GM18505 (cell line): ENCODE measurements around the gene TGDS.

ENCODE experiments used
- ATAC-seq: cut with Tn5 transposase; IDR thresholded peaks from one replicate; pipeline ENCODE4 v1.9.1; 2021; ENCODE audit not compliant: unreplicated experiment
- POLR2A ChIP-seq: IDR thresholded peaks from 4 replicates; pipeline ENCODE4 v1.6.1; 2011; ENCODE audit warnings: borderline replicate concordance; ENCODE audit not compliant: insufficient read depth, insufficient read length; ENCODE audit errors: extremely low read depth

TGDS gene

DNA sequence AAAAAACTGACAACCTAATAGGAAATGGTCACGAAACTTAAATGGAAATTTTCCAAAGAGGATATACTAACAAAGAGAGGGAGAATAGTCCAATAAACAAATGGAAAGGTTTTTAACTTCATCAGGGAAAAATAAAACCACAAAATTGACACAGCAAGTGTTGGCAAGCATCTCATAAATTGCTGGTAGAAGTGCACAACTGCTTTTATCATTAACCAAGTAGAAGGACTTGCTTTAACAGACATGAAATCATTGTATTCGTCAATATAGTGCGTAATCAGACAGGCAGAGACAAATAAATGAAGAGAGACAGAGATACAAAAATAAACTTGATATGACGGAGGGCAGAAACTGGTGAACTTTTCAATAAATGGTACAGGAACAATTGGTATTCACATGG, 7.4 kb downstream of the TGDS start:
- ATAC-seq = no peak
- no peak for TF ChIP-seq POLR2A

DNA sequence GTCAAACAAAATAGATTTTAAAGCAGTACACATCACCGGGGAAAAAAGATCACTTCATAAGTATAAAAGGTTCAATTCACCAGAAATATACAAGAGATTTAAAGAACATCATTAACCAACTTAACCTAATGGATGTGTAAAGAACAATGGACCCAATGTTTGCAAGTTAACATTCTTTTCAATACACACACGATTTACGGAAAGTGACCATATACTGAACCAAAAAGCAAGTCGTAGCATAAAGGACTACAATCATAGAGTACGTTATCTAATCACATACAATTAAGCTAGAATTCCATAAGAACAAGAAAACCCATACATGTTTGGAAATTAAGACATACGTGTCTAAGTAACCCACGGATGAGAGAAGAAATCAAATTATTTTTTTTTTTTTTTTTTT, 9.6 kb downstream of the TGDS start:
- no peak for ATAC-seq
- TF ChIP-seq POLR2A = no peak

DNA sequence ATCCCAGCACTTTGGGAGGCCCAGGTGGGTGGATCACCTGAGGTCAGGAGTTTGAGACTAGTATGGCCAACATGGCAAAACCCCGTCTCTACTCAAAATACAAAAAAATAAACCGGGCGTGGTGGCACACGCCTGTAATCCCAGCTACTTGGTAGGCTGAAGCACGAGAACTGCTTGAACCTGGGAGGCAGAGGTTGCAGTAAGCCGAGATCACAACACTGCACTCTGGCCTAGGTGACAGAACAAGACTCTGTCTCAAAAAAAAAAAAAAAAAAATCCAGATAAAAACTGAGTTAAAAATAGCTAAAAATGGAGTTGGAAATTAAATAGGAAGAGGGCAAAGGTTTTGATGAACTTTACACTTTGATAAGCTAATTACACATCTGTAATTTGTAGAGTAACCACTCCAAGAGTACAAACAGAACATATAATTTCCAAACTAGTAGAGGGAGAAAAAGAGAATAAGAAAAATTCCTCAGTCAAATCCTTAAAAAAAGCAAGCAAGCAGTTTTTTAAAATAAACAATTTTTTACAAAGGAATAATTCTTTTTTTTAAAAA, 10.3 kb downstream of the TGDS start:
- ATAC-seq = no peak
- no peak for TF ChIP-seq POLR2A

DNA sequence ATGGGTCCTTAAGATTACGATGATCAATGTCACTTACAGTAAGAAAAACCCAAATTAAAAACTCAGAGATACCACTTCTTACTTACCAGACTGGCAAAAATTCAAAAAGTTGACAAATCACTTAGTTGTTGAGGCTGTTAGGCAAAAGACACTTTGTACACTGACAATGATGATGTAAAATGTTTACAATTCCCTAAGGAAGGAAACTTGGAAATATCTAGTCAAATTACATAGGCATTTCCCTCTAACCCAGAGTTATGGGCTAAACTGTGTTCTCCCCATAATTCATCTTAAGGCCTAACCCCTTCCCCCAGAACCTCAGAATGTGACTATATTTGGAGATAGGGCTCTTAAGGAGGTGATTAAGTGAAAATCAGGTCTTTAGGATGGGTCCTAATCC, 12.0 kb downstream of the TGDS start:
- ATAC-seq = no peak
- no peak for TF ChIP-seq POLR2A

DNA sequence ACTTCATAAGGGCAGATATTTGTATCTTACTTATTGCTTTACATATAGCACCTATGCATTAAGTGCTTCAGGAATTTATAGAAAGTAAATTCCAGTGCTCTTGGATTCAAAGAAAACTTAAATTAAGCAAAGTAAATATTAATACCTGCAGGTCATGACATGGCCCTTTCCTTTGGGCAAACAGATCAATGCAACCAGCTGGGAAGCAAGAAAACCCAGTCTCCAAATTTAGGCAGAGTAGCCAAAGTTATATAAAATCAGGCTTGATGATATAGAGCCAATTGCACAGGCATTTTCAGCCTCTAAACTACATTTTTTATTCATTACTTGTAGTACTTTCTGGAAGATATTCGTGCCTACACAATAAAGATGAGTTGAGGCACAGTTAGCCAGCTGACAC, 16.9 kb downstream of the TGDS start:
- no peak for ATAC-seq
- no peak for TF ChIP-seq POLR2A

DNA sequence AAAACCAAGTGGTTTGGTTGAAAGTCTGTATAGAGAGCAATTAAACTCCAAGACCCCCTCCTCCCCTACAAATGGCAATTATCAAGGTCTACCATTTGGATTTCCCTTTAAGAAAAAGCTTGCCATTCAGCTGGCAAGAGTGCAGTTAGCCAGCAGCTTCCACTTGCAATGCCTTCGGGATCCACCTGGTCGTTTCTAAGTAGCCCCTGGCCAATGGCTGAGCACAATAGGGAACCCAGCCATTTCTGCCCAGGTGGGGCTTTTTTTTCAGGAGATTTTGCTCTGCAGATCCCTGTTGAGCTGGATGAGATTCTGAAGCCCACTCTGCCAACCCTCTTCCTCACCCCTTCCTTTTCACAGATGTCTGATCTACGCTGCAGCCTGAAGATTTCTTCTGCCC, 26.3 kb downstream of the TGDS start:
- no peak for ATAC-seq
- no peak for TF ChIP-seq POLR2A

DNA sequence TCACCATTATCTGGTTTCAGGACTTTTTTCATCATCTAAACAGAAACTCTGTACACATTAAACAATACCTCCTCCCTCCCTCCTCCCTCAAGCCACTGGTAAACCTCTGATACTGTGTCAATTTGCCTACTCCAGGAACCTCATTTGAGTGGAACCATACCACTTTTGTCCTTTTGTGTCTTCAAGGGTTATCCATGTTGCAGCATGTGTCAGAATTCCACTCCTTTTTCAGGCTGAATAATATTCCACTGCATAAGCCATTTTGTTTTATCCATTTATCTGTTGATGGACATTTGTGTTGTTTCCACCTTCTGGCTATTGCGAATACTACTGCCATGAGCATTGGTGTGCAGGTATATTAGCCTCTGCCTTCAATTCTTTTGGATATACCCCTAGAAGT, 27.5 kb downstream of the TGDS start:
- ATAC-seq = no peak
- no peak for TF ChIP-seq POLR2A

DNA sequence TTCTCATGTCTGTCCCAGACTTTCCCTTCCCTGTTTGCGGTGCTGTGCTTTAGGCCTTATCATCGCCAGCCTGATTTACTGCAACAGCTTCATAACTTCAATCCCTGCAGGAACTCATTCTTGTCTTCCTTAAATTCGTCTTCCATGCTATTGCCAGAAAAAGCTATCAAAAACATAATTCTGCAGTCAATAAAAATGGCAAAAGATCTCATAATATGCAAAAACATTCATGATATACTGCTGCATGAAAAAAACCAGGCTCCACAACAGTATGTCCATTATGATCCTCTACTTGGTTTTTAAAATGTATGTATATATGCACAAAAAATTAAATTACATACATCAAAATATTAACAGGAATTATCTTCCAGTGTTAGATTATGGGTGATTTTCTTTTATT, 28.4 kb downstream of the TGDS start:
- no peak for TF ChIP-seq POLR2A
- ATAC-seq = no peak

DNA sequence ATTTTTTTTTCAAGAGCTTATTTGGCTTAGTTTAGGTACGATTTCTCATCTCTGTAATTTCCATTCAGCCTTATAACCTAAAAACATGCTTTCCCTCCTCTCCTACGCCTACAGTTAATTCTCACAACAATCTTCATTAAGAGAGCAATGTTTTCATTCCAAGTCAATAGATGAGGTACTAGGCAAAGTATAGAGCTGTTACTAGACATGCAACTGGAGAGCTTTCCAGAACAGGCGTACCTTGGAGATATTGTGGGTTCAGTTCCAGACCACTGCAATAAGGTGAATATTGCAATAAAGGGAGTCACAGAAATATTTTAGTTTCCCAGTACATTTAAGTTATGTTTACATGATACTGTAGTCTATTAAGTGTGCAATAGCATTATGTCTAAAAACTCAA, 34.8 kb downstream of the TGDS start:
- no peak for TF ChIP-seq POLR2A
- no peak for ATAC-seq

DNA sequence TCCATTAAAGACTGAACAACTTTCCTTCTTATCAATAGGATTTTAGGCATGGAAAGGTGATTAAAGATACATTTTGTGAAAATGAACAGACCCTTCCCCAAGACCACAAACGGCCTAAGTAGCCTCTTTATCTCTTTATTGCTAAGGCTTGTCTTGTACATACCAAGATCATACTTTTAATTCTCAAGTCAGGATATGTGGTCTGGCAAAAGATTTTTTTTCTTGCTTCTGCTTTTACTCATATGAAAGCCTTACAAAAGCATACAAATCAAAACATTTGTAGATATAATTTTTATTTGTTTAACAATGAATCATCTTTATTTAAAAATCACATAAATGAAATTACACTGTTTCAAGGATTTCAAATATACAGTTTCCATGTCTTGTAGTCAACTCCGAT, 35.8 kb downstream of the TGDS start:
- ATAC-seq = no peak
- TF ChIP-seq POLR2A = no peak

DNA sequence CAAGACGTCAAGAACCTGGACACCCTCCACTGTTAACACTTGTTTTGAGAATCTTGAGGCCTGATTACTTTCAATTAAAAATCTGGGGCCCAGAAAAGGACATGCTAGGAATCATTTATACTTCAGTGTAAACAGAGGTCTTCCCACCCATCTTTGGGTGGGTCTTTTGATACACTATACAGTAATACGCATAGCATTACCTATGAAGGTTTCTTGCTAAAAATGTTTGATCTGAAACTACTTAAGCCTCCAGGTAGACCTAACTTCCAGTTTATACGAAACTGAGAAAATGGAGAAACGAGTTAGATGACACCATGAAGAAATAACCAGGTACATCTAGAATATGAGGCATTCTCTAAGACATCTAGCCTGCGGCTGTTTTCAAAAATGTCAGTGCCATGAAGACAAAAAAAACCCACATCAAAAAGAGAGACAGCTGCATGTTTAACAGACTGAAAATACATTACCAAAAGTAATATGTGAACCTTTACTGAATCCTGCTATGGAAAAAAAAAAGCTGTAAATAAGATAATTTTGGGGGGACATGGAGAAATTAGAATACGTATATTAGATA, 36.6 kb downstream of the TGDS start:
- no peak for ATAC-seq
- TF ChIP-seq POLR2A = no peak

DNA sequence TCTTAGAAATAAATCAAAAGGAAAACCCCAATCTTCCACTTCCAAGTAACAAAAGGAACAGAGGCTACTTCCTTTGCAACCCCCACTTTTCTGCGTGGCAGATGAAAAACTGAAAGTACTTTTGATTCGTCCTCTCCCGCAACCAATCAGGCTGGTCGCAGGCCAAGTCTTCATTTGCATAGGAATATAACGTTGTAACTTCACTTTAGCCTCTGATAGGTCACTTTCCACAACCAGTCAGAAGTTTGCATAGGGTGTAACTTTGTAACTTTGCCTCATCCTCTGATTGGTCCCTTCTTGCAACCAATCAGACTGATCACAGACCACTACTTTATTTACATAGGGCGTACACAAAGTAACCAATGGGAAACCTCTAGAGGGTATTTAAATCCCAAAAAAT, 37.2 kb downstream of the TGDS start:
- TF ChIP-seq POLR2A = no peak
- ATAC-seq = no peak

DNA sequence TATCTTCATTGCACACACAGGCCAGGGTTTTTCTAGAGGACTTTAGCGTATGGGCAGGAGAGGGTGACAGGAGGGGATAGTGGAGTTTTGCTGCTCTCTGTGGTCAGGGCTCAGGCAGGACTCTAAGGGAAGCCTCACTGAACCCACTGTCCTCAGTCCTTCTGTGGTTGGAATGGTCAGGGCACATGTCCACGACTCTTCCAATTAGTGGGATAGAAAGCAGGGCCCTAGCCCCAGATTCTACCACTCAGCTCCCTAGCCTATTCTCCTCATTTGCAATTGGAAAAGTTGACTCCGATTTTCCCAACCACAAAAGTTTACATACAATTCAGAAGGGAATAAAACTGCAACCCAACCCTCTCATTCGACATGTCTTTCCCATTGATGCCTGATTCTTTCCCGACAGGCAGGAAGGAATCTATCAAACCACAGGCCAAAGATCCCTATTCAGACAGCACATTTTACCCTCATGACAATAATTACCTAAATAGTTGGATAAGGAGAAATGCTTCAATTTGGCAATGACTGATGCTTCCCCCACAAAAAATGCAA, 38.2 kb downstream of the TGDS start:
- ATAC-seq = no peak
- TF ChIP-seq POLR2A = no peak

DNA sequence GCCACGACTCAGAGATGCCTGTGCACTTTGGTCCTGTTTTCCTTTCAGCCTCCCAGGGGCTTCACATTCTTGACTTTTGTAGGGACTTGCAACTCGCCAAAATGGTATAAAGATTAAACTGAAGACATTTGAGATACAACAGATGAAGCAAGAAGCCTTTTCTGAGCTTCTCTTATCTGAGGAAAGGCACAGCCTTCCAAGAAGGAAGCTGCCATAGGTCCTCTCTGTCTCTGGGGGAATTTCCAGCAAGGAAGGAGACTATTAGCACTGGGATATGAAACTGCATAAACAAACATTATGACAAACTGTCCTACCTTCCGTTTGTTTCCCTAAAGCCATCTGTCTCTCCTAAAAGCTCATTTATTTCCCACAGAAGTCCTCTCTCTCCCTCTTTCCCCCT, 39.3 kb downstream of the TGDS start:
- TF ChIP-seq POLR2A = no peak
- ATAC-seq = no peak

DNA sequence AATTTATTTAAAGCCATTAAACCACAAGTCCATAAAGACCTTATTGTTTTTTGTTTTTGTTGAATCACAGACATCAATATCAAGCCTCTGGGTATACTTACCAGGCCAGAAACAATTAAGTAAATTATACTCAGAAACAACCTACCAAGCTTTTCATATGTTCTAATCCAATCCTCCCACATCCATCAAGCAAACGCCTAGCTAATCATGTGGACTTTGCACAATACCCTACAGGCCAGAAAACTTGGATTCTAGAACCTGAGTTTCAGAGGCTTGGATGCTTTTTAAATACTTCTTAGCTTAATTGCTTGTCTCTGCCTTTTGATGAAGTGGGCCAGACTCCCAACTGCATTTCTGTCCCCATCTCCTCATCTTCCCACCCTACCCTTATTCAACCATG, 39.9 kb downstream of the TGDS start:
- no peak for ATAC-seq
- no peak for TF ChIP-seq POLR2A
